ENCODE results near the gene TBC1D22A.
A peak's percentile ranks its signal among the peaks of the same experiment; 100 is the strongest.

The TBC1D22A gene

GRCh38 chr22:46827136-46827780 is 64.8 kb downstream of the TBC1D22A start:
- H3K4me3 Mint-ChIP-seq = no peak overlapping the region
- peaks cover 51% of the 10 kb centered on the region for H3K36me3 Mint-ChIP-seq (ENCODE audit: low read depth)
- H3K27ac Mint-ChIP-seq = no peak overlapping the region
- peaks cover 27% of the 10 kb centered on the region for H3K4me1 Mint-ChIP-seq
- no peaks in the 10 kb centered on the region for H3K27me3 Mint-ChIP-seq (ENCODE audit: low read depth)
- no peak for TF ChIP-seq CTCF (IDR thresholded peaks at IDR 0.05; ENCODE audit: unreplicated experiment in 3 of 3)
- H3K9me3 Mint-ChIP-seq = no peaks in the 10 kb centered on the region

DNA sequence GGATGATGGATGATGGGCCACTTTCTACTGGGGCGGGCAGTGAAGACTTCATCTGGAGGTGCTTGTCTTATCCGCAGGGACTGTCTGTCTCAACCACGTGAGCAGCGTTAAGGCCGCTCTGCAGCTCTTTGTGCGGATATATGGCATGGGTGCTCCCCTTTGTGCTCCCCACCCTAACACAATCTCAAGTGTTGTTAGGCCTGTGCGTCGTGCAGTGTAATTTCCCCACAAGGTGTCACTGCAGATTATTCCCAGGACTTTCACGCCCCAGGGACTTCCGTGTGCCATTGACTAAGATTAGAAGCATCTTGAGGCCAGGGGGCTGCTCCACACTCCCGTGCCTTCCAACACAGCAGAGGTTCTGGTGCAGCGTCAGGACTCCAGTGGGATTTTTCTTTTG is 65.3 kb downstream of the TBC1D22A start:
- Mint-ChIP-seq H3K27ac (no peak overlapping the region), H3K36me3 (ENCODE audit: low read depth) (peaks cover 50% of the 10 kb centered on the region), H3K4me1 (peaks cover 27% of the 10 kb centered on the region), H3K9me3 (no peaks in the 10 kb centered on the region), H3K4me3 (no peak overlapping the region), H3K27me3 (ENCODE audit: low read depth) (no peaks in the 10 kb centered on the region)
- no peak for TF ChIP-seq CTCF (IDR thresholded peaks at IDR 0.05; ENCODE audit: unreplicated experiment in 3 of 3)

DNA sequence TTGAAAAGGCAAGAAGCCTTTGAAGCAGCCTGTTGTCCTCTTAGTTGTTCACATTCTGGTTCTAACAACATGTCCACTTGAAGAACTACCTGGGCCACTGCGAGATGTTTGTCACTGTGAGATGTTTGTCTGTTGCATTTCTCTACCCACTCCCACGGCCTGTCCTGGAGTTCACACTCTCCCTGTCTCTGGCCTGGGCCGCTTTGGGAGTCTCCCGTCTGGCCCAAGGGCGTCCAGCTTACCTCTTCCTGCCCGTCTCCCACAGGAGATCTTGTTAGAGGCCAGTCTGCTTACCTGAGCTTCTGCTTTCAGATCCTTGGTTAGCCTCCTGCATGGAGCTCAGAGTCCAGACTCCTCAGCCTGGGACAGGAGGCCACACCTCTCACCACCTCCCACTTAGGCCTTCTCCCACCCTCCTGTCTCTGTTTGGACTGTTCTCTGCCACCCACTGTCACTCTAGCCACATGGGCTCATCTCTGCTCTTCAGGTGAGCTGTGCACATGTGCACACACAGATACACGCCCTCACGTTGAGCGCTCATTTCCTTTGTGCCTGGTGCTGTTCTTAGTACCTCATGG is 66.0 kb downstream of the TBC1D22A start:
- no peak for TF ChIP-seq CTCF (IDR thresholded peaks at IDR 0.05; ENCODE audit: unreplicated experiment in 3 of 3)
- Mint-ChIP-seq H3K27me3 (ENCODE audit: low read depth) (peaks cover 3% of the 10 kb centered on the region), H3K4me3 (no peak overlapping the region), H3K36me3 (ENCODE audit: low read depth) (peaks cover 55% of the 10 kb centered on the region), H3K27ac (peak overlapping the region; percentile 83 to 94 (median 93)), H3K4me1 (peaks cover 27% of the 10 kb centered on the region), H3K9me3 (peaks cover 2% of the 10 kb centered on the region)

DNA sequence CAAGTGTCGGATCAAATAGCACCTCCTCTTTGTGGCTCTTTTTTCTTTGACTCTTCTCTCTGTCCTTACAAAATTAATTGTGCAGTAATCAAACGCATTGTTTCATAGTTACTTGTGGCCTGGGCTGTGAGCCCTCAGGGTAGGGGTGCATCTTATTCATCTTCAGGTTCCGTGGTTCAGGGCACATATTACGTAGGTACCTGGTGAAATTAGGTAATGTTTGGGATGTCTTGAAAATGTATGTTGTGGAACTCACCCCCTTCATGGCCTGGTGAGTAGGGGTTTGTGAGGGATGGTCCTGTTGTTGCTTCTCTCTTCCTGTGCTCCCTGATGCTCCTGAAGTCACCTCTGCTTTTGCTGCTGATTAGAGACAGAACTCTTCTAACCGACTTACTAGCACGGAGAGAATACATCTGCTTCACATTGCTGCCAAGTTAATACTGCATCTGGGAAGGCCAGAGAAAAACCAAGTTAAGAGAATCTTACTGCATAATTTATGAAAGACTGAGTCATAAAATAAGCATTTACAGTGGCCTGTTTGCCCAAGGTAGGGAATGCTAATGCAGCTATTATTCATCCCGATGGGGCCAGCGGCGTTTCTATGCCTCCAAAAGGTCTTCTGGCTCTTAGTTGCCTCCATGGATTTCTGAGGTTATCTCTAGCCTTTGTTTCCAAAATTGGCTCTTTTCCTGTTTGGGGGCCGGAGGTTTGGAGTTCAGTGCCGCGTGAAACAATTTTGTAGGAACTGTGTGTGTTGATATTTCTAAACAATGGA is 66.9 kb downstream of the TBC1D22A start:
- peaks cover 58% of the 10 kb centered on the region for H3K36me3 Mint-ChIP-seq (ENCODE audit: low read depth)
- peaks cover 4% of the 10 kb centered on the region for H3K27me3 Mint-ChIP-seq (ENCODE audit: low read depth)
- H3K27ac Mint-ChIP-seq = peak overlapping the region; percentile 83 to 94 (median 93)

GRCh38 chr22:46829941-46830715 is 67.7 kb downstream of the TBC1D22A start:
- Mint-ChIP-seq H3K27ac (peak overlapping the region; percentile 83 to 94 (median 93)), H3K9me3 (peaks cover 8% of the 10 kb centered on the region), H3K4me1 (peaks cover 27% of the 10 kb centered on the region), H3K4me3 (no peak overlapping the region), H3K36me3 (ENCODE audit: low read depth) (peaks cover 60% of the 10 kb centered on the region), H3K27me3 (ENCODE audit: low read depth) (peaks cover 4% of the 10 kb centered on the region)
- no peak for TF ChIP-seq CTCF (IDR thresholded peaks at IDR 0.05; ENCODE audit: unreplicated experiment in 3 of 3)

More for the DNA sequence above, 66.9 kb downstream of the TBC1D22A start:
- TF ChIP-seq CTCF (IDR thresholded peaks at IDR 0.05; ENCODE audit: unreplicated experiment in 3 of 3) = no peak
- peaks cover 3% of the 10 kb centered on the region for H3K9me3 Mint-ChIP-seq
- H3K4me3 Mint-ChIP-seq = peak overlapping the region in 1 of 3 experiments; percentile 41
- peaks cover 27% of the 10 kb centered on the region for H3K4me1 Mint-ChIP-seq
